ENCODE results near the gene INPP5D.
A peak's percentile ranks its signal among the peaks of the same experiment; 100 is the strongest.
"Not testable (repeated sequence)": the region's sequence is repeated elsewhere in the genome, so short reads cannot be mapped to it uniquely, and the experiment has no call there.

The INPP5D gene

DNA sequence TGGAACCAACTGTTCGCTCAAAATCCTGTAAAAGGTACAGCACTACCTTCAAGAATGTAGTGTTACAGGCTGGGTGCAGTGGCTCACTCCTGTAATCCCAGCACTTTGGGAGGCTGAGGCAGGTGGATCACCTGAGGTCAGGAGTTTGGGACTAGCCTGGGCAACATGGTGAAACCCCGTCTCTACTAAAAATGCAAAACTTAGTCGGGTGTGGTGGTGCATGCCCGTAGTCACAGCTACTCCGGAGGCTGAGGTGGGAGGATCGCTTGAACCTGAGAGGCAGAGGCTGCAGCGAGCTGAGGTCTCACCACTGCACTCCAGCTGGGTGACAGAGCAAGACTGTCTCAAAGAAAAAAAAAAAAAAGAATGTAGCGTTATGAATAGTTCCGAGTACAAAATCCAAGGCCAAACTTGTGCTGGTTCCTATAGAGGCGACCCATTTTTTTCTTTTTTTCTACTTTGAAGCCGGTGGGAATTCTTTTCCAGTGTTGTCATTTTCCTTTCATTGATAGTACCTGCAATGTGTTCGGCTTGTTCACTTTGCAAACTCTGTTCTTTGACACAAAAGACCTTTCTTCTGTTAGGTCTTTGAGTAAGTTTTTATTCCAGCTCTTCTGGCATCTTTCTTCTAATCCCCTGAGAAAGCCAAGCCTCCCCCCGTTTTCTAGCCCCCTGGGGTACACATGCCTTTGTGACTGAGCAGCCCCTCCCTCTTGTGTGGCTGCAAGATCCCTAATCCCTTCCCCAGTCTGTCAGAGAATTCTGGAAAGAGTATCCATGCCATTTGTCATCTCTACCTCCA lies 25.1 kb downstream of the INPP5D start:
- no peak for DNase-seq (ENCODE audit: low read depth, low spot score)
- no peak overlapping the region for H3K4me3 ChIP-seq (ENCODE audit: low read length)

DNA sequence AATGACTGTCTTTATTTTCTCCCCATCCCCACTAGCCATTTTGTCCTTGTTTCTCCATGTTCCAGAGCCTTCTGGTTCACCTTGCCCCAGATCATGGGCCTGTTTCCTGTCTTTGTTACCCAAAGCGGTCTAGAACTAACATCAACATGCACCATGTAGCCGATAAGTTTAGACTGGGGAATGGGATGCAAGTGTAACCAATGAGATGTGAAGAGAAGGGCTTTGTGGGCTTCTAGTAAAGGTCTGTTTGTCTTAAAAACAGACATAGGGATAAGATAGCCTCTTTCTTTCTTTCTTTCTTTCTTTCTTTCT lies 25.7 kb downstream of the INPP5D start:
- no peak for DNase-seq (ENCODE audit: low read depth, low spot score)
- no peak overlapping the region for H3K4me3 ChIP-seq (ENCODE audit: low read length)

DNA sequence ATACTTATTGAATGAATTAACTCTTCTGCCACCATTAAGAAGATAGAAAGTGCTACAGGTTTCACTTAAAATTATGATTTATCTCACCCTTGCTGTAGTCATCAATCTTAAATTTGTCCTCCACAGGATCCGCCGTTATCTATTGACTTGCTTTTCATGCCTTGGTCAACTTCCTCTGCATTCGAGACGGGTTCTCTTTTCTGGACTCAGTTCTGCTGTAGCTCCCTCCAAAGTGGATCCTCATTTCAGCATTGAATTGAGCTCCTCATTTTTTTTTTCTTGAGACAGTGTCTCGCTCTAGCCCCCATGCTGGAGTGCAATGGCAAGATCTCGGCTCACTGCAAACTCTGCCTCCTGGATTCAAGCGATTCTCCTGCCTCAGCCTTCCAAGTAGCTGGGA lies 27.6 kb downstream of the INPP5D start:
- no peak for DNase-seq (ENCODE audit: low read depth, low spot score)
- no peak overlapping the region for H3K4me3 ChIP-seq (ENCODE audit: low read length)

DNA sequence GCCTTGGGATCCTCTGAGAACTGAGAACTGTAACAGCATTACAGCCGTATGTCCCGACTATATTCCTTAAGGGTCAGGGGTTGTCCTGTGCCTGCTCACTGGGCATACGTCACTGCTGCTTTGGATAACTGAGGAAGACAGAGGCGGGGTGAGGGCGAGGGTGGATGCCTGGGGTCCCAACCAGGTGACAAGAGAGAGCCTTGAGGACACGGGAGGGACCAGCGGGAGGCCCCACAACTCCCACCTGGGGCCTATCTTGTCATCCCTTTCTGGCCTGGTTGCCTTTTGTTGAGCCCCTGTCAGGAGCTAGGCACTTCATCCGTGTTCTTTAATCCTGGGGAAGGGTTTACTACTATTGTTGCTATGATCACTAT lies 28.8 kb downstream of the INPP5D start:
- H3K4me3 ChIP-seq (ENCODE audit: low read length), result no peak overlapping the region

DNA sequence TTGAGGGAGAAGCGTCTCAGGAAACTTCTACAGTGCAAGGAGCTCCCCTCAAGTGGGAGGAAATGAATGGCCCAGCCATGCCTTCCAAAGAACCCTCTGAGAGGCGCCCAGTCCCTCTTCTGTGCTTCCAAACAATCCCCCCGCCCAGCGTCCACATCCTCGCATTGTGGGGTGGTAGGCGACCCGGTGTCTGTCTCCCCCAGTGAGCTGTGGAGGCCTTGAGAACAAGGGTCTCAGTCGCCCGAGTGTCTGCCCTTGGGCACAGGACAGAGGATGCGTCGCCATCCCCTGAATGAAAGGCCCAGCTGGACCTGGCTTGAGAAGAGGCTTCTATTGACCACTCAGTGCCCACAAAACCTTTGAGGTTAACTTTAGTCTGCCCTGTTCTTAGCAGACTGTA lies 29.7 kb downstream of the INPP5D start:
- H3K4me3 ChIP-seq (ENCODE audit: low read length), result no peak overlapping the region
- no peak for DNase-seq (ENCODE audit: low read depth, low spot score)

More for the DNA sequence above, 28.8 kb downstream of the INPP5D start:
- DNase-seq (ENCODE audit: low read depth, low spot score), result no peak

DNA sequence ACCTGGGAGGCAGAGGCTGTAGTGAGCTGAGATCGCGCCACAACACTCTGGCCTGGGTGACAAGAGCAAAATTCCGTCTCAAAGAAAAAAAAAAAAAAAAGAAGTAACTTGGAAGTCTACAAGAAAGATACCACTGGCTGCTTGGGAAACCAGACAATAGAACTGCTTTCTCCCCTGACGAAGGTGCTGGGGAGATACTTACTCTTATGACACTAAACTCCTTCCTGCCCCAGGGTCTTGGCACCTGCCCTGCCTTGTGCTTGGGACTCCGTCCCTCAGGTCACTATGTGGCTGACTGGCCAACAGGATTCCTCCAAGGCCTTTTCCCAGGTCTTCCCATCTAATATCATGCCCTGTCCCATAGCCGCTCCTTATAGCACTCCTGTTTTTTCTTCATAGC lies 30.7 kb downstream of the INPP5D start:
- DNase-seq (ENCODE audit: low read depth, low spot score), result no peak
- no peak overlapping the region for H3K4me3 ChIP-seq (ENCODE audit: low read length)

DNA sequence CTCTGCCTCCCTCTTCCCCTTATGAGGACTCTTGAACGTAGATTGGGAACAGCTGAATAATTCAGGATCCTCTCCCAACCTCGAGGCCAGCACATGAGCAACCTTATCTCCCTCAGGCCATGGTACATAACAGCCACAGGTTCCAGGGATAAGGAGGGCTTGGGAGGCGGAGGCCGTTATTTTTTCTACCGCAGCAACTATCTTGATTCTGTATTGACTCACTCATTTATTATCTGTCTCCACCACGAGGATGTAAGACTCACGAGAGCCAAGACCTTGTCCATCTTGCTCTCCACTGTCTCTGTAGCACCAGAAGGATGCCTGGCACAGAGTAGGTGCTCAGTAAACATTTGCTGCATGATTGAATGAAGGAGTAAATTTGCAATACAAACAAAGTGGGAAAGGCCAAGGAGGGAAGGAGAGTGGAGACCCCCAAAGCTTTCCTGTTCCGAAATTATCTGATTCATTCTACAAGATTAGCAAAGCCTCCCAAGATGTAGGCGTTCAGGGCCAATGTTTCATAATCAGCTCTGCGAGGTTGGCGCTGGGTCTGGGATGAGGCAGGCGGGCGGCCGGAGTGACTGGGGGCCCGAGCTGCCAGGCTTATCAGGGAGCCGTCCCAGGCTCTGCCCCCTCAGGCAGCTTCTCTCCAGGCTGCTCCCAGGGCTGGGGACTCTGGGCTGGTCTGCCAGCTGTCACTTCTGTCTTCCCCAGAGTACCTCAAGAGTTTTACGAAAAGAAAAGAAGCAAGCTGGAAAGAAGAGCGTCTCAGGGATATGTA lies 31.6 kb downstream of the INPP5D start:
- DNase-seq (ENCODE audit: low read depth, low spot score), result no peak
- no peak overlapping the region for H3K4me3 ChIP-seq (ENCODE audit: low read length)

DNA sequence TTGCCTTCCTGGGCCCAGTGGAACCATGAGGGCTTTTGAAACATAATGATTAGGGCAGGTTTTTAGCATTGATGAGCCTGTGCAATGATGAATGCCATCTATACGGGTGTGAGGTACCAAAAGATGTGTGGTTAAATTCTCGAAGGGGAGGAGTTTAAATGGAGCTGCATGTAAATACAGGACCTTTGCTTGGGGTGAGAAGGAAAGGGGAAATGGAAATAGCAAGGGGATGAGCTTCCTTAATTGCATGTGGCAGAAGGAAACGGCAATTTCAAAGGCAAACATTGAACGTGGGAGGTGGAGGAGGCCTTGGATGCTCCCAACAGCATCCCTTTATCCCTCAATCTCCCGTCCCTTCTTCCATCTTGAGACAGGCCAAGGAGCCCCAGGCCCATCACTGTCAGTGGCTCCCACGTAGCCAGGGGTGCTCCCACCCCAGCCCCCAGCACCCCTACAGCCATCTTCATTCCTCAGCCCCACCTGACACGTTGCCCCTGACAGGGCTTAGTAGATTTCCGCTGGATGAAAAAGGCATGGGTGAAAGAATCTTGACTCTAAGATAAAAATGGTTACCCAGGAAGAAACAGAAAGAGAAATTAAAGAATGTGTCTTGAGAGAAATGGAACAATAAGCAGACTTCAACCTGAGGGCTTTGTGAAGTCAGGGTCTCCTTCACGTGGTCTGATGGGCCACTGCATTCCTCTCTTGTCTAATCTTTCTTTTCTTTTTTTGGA lies 32.5 kb downstream of the INPP5D start:
- H3K4me3 ChIP-seq (ENCODE audit: low read length), result no peak overlapping the region
- no peak for DNase-seq (ENCODE audit: low read depth, low spot score)

DNA sequence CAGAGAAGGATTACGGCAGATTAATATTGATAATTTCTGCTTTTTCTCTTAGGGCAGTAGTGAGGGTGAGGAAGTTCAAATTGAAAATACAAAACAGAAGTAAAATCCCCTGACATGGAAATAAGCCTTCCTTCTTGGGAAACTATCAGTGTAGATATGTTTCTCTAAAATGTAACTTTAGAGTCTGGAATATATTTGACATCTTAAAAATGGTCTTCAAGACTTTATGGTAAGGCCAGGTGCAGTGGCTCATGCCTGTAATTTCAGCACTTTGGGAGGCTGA lies 33.0 kb downstream of the INPP5D start:
- DNase-seq (ENCODE audit: low read depth, low spot score), result no peak
- no peak overlapping the region for H3K4me3 ChIP-seq (ENCODE audit: low read length)

DNA sequence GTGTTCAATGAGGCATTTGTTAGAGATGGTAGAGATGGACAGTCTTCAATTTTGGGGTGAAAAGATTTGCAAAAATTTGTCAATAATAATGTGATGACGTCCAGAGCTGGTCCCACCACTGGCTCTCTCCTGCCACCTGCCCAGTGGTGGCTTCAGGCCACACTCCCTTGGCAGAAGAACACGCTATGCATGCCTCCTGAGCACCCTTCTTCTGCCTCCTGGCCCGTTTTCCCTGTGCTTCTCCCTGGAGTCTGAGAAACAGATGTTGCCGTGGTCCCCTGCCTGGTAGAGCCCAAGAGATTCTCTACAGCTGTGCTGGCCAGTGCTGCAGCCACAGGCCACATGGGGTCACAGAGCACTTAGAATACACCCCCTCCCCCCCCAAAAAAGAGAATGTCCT lies 33.6 kb downstream of the INPP5D start:
- no peak overlapping the region for H3K4me3 ChIP-seq (ENCODE audit: low read length)
- no peak for DNase-seq (ENCODE audit: low read depth, low spot score)

DNA sequence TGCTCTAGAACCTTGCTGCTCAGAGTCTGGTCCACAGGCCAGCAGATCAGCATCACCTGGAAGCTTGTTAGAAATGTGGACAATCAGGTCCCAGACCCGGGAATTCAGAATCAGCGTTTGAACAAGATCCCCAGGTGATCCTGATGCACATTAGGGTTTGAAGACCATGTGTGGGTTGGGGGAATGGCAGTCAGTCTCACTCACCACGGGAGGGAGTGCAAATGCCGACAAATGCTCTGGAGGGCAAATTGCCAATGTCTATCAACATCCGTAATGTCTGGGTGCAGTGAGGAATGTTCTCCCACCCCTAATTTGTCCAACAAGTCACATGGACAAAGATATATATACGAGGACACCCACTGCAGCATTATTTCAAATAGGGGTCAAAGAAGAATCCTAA lies 34.5 kb downstream of the INPP5D start:
- no peak overlapping the region for H3K4me3 ChIP-seq (ENCODE audit: low read length)
- DNase-seq (ENCODE audit: low read depth, low spot score), result no peak

DNA sequence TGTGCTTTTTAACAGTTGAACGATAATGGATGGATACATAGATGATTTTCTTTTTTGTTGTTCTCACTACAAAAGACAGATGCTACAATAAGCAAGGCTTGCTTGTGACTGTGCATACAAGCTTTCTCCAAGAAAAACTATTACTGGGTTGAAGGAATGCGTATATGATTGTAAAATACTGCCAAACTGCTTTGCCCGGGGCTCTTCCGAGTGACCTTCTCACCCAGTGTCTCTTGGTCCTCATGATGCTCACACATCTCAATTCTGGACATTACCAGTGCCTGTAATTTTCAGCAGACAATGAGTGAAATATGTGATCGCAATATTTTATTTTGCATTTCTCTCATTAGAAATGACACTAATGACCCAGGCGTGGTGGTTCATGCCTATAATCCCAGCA lies 35.9 kb downstream of the INPP5D start:
- H3K4me3 ChIP-seq (ENCODE audit: low read length), result no peak overlapping the region
- DNase-seq (ENCODE audit: low read depth, low spot score), result no peak

DNA sequence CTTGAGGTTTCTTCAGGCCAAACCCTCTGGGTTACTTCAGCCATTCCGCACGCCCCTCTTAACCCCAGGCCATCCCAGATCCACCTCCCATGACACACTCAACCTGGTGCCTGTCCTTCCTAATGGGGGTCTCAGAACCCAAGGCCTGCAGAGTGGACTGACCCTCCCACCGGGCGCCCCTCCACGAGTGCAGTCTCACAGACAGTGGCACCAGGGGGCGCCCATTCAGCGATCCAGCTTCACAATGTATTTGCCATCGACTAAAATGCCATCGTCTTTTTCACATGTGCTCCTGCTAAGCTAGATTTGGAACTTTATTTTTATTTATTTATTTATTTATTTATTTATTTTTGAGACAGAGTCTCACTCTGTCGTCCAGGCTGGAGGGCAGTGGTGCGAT lies 38.5 kb downstream of the INPP5D start:
- no peak for DNase-seq (ENCODE audit: low read depth, low spot score)
- no peak overlapping the region for H3K4me3 ChIP-seq (ENCODE audit: low read length)

DNA sequence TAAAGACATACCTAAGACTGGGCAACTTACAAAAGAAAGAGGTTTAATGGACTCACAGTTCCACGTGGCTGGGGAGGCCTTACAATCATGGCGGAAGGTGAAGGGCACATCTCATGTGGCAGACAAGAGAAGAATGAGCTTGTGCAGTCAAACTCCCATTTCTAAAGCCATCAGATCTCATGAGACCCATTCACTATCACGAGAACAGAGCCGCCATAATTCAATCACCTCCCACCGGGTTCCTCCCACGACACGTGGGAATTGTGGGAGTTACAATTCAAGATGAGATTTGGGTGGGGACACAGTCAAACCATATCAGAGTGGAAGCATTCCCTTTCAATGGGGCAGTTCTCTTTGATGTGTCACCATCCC lies 39.7 kb downstream of the INPP5D start:
- not testable (repeated sequence) for H3K4me3 ChIP-seq (ENCODE audit: low read length); DNase-seq (ENCODE audit: low read depth, low spot score)

DNA sequence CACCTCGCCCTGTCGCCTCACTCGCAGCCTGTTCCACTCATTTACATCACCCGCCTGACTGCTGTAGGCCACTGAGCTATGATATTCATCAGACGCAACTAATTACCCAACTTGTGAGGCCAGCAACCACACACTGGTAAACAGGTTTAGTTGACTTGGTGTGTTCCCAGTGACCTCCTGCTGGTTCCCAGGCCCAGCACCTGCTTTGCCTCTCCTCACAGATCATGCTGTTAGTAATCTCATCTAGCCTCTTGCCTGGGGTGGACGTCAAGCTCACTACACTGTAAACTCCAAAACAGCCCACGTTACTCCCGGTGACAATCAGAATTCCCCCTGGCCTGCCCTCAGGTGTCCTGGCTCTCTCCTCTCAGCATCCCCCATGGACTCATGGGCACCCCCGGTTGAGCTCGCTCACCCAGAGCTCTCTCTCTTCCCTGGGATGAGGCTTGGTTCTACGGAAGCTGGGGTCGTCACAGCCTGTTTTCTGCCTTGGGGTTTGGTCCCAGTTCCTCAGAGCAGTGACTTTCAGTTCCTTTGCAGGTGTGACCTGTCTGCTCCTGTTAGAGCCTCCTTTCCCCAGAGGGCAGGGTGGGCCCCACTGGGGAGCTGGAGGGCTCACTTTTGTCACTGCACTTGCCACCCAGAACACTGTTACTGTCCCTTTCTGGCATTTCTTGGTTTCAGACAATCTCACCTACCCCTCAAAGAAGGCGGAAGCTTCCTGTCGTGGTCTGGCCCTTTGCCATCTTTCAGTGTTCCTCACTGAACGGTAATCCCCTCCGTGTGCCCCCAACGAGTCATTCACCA lies 40.3 kb downstream of the INPP5D start:
- H3K4me3 ChIP-seq (ENCODE audit: low read length), result peak overlapping the region; percentile 7; the same call in 1 of the 2 replicates
- DNase-seq (ENCODE audit: low read depth, low spot score), result peak; percentile 86

DNA sequence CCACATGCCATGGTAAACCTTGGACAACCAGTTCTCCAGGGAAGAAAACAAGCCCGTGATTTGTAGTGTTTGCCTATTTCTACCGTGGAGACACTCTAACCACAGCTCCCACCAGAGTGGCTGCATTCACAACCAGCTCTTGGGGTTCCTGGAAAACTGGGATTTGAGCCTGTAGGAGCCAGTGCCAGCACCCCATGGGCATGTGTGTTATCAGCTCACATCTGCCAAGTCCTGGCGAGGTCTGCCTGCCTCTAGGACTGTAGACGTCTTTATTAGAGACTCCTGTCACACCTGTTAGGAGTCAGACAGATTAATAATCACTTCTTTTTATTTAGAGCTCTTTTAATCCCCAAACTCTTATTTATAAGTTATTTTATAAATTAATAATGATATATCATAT lies 41.0 kb downstream of the INPP5D start:
- H3K4me3 ChIP-seq (ENCODE audit: low read length), result no peak overlapping the region; the same call in 1 of the 2 replicates

DNA sequence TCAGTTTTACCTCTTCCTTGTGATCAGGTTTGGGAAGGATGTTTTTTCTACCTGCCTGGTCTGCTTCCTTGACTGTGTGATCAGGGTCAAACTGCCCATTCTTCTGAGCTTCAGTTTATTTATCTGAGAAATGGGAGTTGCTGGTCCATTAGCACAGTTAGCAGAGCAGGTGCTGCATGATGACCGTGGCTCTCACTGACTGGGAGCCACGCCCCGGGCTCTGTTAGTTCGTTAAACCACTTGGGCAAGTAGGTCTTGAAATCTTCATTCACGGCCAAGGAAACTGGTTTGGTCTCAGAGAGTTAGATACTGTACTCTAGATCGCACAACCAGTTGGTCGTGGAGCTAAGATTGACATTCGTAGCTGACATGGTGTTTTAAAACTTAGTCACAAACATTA lies 41.7 kb downstream of the INPP5D start:
- no peak for DNase-seq (ENCODE audit: low read depth, low spot score)
- H3K4me3 ChIP-seq (ENCODE audit: low read length), result no peak overlapping the region

More for the DNA sequence above, 41.0 kb downstream of the INPP5D start:
- DNase-seq (ENCODE audit: low read depth, low spot score), result no peak

DNA sequence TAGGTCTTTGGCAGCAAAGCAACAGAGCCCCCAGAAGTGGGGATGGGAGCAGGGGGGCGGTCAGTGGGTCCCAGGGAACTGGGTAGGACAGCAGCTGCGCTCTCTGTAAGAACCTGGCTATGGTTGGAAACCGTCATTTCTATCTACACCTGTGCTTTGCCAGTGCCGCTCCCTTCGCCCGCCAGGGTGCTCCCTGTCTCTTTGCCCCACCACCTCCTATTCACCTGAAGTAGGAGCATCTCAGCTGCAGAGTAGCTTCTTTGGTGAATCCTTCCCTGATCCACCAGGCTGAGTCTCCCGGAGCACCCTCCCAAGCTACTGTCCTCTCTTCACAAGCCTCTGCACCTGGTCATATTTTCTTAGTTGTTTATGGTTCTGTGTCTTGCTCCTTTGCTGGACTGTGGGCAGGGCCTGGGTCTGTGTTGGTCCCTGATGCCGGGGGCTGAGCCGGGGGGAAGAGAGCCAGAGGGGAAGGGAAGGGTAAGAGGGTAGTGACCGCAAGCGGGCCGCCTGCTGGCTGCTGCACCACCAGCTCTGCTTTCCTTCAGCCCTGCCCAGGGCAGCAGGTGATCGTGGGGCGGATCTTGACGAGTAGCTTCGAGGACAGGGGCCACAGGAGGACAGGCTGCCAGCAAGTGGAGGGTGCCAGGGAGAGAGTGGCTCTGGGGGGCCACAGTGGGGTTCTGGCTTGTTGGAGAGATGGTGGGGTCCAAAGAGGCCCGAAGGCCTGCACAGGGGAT lies 45.2 kb downstream of the INPP5D start:
- no peak overlapping the region for H3K4me3 ChIP-seq (ENCODE audit: low read length)
- no peak for DNase-seq (ENCODE audit: low read depth, low spot score)

DNA sequence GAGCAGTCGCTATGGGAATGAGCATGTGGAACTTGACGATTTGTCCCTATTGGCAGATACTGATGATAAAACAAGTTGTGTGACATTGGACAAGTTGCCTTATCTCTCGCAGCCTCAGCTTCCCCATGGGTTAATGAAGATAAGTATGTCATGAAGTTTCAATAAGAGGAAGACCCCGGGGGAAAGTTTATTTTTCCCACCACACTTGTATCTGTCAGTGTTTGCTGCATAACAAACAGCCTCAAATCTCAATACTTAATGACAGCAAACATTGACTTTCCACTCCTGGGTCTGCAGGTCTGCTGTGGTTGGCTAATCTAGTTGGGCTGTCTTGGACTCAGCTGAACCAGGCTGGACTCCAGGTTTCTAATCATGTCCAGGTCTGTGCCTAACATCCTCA lies 45.8 kb downstream of the INPP5D start:
- no peak for DNase-seq (ENCODE audit: low read depth, low spot score)
- H3K4me3 ChIP-seq (ENCODE audit: low read length), result no peak overlapping the region
